HepG2 (cell line): Measurements from ENCODE around the gene STH. TPM values are rescaled to one million over a fixed set of nuclear protein-coding genes. Genes with fewer than 3 reads are reported as not detected.

ENCODE experiments used
- ATF7 ChIP-seq, 2 experiments: fragments of 450-650 bp in 1 of 2; sonication (generic) in 1 of 2; formaldehyde crosslinking in 1 of 2; IDR thresholded peaks; 2 replicates each; pipeline versions ENCODE4 v1.4.0 to v1.6.1; 2016 to 2020; ENCODE audit warnings: antibody characterized with exemption in 1 of 2, mild to moderate bottlenecking in 1 of 2, missing genetic modification reagents in 1 of 2
- EHMT2 ChIP-seq: fragments of 200-600 bp; sonication (generic); IDR thresholded peaks from 2 replicates; pipeline ENCODE4 v1.7.0; 2017; ENCODE audit warnings: antibody characterized with exemption, low read depth, low read length, borderline replicate concordance
- ESRRA ChIP-seq: sonication (generic); formaldehyde crosslinking; IDR thresholded peaks from 2 replicates; pipeline ENCODE4 v1.5.1; 2020; ENCODE audit warnings: mild to moderate bottlenecking, low read depth, missing genetic modification reagents
- HOXD1 ChIP-seq: sonication (generic); formaldehyde crosslinking; IDR thresholded peaks from 2 replicates; pipeline ENCODE4 v1.5.0; 2020; ENCODE audit warnings: missing genetic modification reagents
- MAFK ChIP-seq, 2 experiments: IDR thresholded peaks in 1 of 2; conservative IDR thresholded peaks in 1 of 2; 2 replicates each; pipeline ENCODE4 v1.6.1; 2011; ENCODE audit warnings: improper control_type of control experiment in 2 of 2, low read length in 2 of 2
- MXD4 ChIP-seq: IDR thresholded peaks from 2 replicates; pipeline ENCODE4 v1.6.1; 2016; ENCODE audit warnings: mild to moderate bottlenecking, missing biosample characterization, missing genetic modification reagents
- NCOR1 ChIP-seq: fragments of 200-600 bp; sonication (generic); IDR thresholded peaks from 2 replicates; pipeline ENCODE4 v1.7.0; 2017; ENCODE audit warnings: antibody characterized with exemption, low read length, borderline replicate concordance
- NR1H2 ChIP-seq: sonication (generic); formaldehyde crosslinking; IDR thresholded peaks from 2 replicates; pipeline ENCODE4 v1.8.1; 2022; ENCODE audit warnings: low read depth, missing genetic modification reagents, borderline replicate concordance
- RCOR2 ChIP-seq: IDR thresholded peaks from 2 replicates; pipeline ENCODE4 v1.6.1; 2016; ENCODE audit warnings: missing biosample characterization, missing genetic modification reagents
- SIN3A ChIP-seq: IDR thresholded peaks from 2 replicates; pipeline ENCODE4 v1.6.1; 2011; ENCODE audit warnings: low read depth, mild to moderate bottlenecking, control low read depth, low read length, borderline replicate concordance
- STAG1 ChIP-seq: sonication (generic); formaldehyde crosslinking; IDR thresholded peaks from 2 replicates; pipeline ENCODE4 v1.4.0; 2020; ENCODE audit warnings: missing genetic modification reagents
- ZBTB7A ChIP-seq: sonication (generic); formaldehyde crosslinking; IDR thresholded peaks from 2 replicates; pipeline ENCODE4 v1.8.0; 2022; ENCODE audit warnings: mild to moderate bottlenecking, missing genetic modification reagents
- ZNF317 ChIP-seq: sonication (generic); formaldehyde crosslinking; IDR thresholded peaks from 2 replicates; pipeline ENCODE4 v1.5.0; 2020; ENCODE audit warnings: mild to moderate bottlenecking, missing genetic modification reagents
- ZNF333 ChIP-seq: sonication (generic); formaldehyde crosslinking; IDR thresholded peaks from 2 replicates; pipeline ENCODE4 v1.4.0; 2020; ENCODE audit warnings: mild to moderate bottlenecking, missing genetic modification reagents, borderline replicate concordance
- ZNF441 ChIP-seq: sonication (generic); formaldehyde crosslinking; IDR thresholded peaks from 2 replicates; pipeline ENCODE4 v1.7.0; 2021; ENCODE audit warnings: missing genetic modification reagents, borderline replicate concordance
- ZNF543 ChIP-seq: sonication (generic); formaldehyde crosslinking; IDR thresholded peaks from 2 replicates; pipeline ENCODE4 v1.4.0; 2020; ENCODE audit warnings: mild to moderate bottlenecking, missing genetic modification reagents
- ZNF670 ChIP-seq: sonication (generic); formaldehyde crosslinking; IDR thresholded peaks from 2 replicates; pipeline ENCODE4 v1.8.0; 2022; ENCODE audit warnings: mild to moderate bottlenecking, missing genetic modification reagents, borderline replicate concordance
- ZSCAN21 ChIP-seq: sonication (generic); formaldehyde crosslinking; IDR thresholded peaks from 2 replicates; pipeline ENCODE4 v1.8.0; 2022; ENCODE audit warnings: mild to moderate bottlenecking, missing genetic modification reagents, moderate library complexity, borderline replicate concordance
- polyA plus RNA-seq, 8 experiments: library from polyadenylated mRNA; depleted of rRNA in 3 of 8; stranded (reverse) in 7 of 8; unstranded in 1 of 8; fragments of >200 nt; fragmentation: Illumina TruSeq in 4 of 8; extraction: Trizol in 4 of 8; gene quantifications; 2 replicates each; pipeline versions ENCODE4 v1.2.1 to v1.2.3, GENCODE V29; 2011 to 2016; ENCODE audit warnings: low read depth in 4 of 8, missing spikeins in 1 of 8, mixed read lengths in 1 of 8; ENCODE audit not compliant: insufficient read depth in 1 of 8
- total RNA-seq, 5 experiments: library from RNA; depleted of rRNA; stranded (reverse); fragments of >200 nt; fragmentation: Illumina TruSeq; extraction: Trizol; gene quantifications; 2 replicates each; pipeline ENCODE4 v1.2.3, GENCODE V29; 2016; ENCODE audit warnings: low read depth in 1 of 5
- TF ChIP-seq, protein P1 (sequence below): sonication (generic); formaldehyde crosslinking; conservative IDR thresholded peaks from 2 replicates; pipeline ENCODE4 v1.4.0; 2020; ENCODE audit warnings: missing genetic modification reagents
- TF ChIP-seq, protein P2 (sequence below): sonication (generic); formaldehyde crosslinking; IDR thresholded peaks from 2 replicates; pipeline ENCODE4 v1.4.0; 2020; ENCODE audit warnings: mild to moderate bottlenecking, missing genetic modification reagents, borderline replicate concordance
- TF ChIP-seq, protein P3 (sequence below): sonication (generic); formaldehyde crosslinking; IDR thresholded peaks from 2 replicates; pipeline ENCODE4 v1.5.1; 2020; ENCODE audit warnings: missing genetic modification reagents, mild to moderate bottlenecking, borderline replicate concordance

The STH gene
- total and polyA plus RNA-seq, 2 of the 13 experiments (the other 11 are each of a cell fraction or from before 2014, with no cell fraction given) = not detected

DNA sequence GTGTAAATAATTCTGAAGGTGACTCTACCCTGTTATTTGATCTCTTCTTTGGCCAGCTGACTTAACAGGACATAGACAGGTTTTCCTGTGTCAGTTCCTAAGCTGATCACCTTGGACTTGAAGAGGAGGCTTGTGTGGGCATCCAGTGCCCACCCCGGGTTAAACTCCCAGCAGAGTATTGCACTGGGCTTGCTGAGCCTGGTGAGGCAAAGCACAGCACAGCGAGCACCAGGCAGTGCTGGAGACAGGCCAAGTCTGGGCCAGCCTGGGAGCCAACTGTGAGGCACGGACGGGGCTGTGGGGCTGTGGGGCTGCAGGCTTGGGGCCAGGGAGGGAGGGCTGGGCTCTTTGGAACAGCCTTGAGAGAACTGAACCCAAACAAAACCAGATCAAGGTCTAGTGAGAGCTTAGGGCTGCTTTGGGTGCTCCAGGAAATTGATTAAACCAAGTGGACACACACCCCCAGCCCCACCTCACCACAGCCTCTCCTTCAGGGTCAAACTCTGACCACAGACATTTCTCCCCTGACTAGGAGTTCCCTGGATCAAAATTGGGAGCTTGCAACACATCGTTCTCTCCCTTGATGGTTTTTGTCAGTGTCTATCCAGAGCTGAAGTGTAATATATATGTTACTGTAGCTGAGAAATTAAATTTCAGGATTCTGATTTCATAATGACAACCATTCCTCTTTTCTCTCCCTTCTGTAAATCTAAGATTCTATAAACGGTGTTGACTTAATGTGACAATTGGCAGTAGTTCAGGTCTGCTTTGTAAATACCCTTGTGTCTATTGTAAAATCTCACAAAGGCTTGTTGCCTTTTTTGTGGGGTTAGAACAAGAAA, 5.1 kb downstream of the STH start (continued):
- TF ChIP-seq, protein P1, sequence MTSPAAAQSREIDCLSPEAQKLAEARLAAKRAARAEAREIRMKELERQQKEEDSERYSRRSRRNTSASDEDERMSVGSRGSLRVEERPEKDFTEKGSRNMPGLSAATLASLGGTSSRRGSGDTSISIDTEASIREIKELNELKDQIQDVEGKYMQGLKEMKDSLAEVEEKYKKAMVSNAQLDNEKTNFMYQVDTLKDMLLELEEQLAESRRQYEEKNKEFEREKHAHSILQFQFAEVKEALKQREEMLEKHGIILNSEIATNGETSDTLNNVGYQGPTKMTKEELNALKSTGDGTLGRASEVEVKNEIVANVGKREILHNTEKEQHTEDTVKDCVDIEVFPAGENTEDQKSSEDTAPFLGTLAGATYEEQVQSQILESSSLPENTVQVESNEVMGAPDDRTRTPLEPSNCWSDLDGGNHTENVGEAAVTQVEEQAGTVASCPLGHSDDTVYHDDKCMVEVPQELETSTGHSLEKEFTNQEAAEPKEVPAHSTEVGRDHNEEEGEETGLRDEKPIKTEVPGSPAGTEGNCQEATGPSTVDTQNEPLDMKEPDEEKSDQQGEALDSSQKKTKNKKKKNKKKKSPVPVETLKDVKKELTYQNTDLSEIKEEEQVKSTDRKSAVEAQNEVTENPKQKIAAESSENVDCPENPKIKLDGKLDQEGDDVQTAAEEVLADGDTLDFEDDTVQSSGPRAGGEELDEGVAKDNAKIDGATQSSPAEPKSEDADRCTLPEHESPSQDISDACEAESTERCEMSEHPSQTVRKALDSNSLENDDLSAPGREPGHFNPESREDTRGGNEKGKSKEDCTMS (CRISPR knock-in tag) = no peak
- peak; percentile 78; the same call in 1 of the 2 replicates for TF ChIP-seq ZNF543 (CRISPR knock-in tag)
- peak; percentile 76; the same call in 1 of the 2 replicates for TF ChIP-seq ZNF441
- no peak for TF ChIP-seq ZNF333 (CRISPR knock-in tag)
- TF ChIP-seq NCOR1 = peak; percentile 63
- no peak; the same call in 1 of the 2 replicates for TF ChIP-seq EHMT2
- TF ChIP-seq NR1H2 = no peak
- TF ChIP-seq RCOR2 (CRISPR knock-in tag) = no peak
- TF ChIP-seq HOXD1 (CRISPR knock-in tag) = peak; percentile 84; the same call in 1 of the 2 replicates
- TF ChIP-seq ATF7 (IDR thresholded peaks at IDR 0.05) = no peak
- no peak for TF ChIP-seq ATF7 (CRISPR knock-in tag; IDR thresholded peaks at IDR 0.05)
- no peak; the same call in 1 of the 2 replicates for TF ChIP-seq SIN3A
- TF ChIP-seq, protein P2, sequence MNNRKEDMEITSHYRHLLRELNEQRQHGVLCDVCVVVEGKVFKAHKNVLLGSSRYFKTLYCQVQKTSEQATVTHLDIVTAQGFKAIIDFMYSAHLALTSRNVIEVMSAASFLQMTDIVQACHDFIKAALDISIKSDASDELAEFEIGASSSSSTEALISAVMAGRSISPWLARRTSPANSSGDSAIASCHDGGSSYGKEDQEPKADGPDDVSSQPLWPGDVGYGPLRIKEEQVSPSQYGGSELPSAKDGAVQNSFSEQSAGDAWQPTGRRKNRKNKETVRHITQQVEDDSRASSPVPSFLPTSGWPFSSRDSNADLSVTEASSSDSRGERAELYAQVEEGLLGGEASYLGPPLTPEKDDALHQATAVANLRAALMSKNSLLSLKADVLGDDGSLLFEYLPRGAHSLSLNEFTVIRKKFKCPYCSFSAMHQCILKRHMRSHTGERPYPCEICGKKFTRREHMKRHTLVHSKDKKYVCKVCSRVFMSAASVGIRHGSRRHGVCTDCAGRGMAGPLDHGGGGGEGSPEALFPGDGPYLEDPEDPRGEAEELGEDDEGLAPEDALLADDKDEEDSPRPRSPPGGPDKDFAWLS (CRISPR knock-in tag) = no peak
- TF ChIP-seq, protein P3, sequence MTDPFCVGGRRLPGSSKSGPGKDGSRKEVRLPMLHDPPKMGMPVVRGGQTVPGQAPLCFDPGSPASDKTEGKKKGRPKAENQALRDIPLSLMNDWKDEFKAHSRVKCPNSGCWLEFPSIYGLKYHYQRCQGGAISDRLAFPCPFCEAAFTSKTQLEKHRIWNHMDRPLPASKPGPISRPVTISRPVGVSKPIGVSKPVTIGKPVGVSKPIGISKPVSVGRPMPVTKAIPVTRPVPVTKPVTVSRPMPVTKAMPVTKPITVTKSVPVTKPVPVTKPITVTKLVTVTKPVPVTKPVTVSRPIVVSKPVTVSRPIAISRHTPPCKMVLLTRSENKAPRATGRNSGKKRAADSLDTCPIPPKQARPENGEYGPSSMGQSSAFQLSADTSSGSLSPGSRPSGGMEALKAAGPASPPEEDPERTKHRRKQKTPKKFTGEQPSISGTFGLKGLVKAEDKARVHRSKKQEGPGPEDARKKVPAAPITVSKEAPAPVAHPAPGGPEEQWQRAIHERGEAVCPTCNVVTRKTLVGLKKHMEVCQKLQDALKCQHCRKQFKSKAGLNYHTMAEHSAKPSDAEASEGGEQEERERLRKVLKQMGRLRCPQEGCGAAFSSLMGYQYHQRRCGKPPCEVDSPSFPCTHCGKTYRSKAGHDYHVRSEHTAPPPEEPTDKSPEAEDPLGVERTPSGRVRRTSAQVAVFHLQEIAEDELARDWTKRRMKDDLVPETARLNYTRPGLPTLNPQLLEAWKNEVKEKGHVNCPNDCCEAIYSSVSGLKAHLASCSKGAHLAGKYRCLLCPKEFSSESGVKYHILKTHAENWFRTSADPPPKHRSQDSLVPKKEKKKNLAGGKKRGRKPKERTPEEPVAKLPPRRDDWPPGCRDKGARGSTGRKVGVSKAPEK = peak; percentile 89; the same call in 1 of the 2 replicates
- 0 out of 2 replicates have a peak, but pooled peaks have one; percentile 62 for TF ChIP-seq ZNF317 (CRISPR knock-in tag)
- no peak for TF ChIP-seq MAFK (conservative IDR thresholded peaks at IDR 0.05 in 1 of 2, IDR thresholded peaks at IDR 0.05 in 1 of 2; ENCODE audit: low read length in 2 of 2)
- TF ChIP-seq ESRRA (CRISPR knock-in tag) = peak; percentile 88
- peak; percentile 28; the same call in 1 of the 2 replicates for TF ChIP-seq STAG1 (CRISPR knock-in tag)
- peak; percentile 91; the same call in 1 of the 2 replicates for TF ChIP-seq ZBTB7A (CRISPR knock-in tag)
- peak; percentile 57; the same call in 1 of the 2 replicates for TF ChIP-seq ZSCAN21 (CRISPR knock-in tag)
- 0 out of 2 replicates have a peak, but pooled peaks have one; percentile 40 for TF ChIP-seq MXD4 (CRISPR knock-in tag)
- TF ChIP-seq ZNF670 (CRISPR knock-in tag) = peak; percentile 72; the same call in 1 of the 2 replicates
